Trophoblast cell (in vitro differentiated cells and primary cell): ENCODE results near the gene IQGAP1.

Source experiments
- DNase-seq, 2 donors: peaks; one replicate each; pipeline ENCODE4 v3.0.0-alpha.2; 2016
- H2AFZ ChIP-seq: 2 replicates; pipeline ENCODE4 v1.6.1; 2013; ENCODE audit warnings: low read length, moderate library complexity, mild to moderate bottlenecking; ENCODE audit not compliant: insufficient read depth, poor library complexity
- H2AK5ac ChIP-seq: 2 replicates; pipeline ENCODE4 v1.6.1; 2013; ENCODE audit warnings: mild to moderate bottlenecking, low read length
- H2BK120ac ChIP-seq: 2 replicates; pipeline ENCODE4 v1.6.1; 2013; ENCODE audit warnings: low read length, mild to moderate bottlenecking, moderate library complexity; ENCODE audit not compliant: insufficient read depth, poor library complexity
- H2BK12ac ChIP-seq: 2 replicates; pipeline ENCODE4 v1.6.1; 2013; ENCODE audit warnings: mild to moderate bottlenecking, low read length, moderate library complexity
- H2BK5ac ChIP-seq: 2 replicates; pipeline ENCODE4 v1.6.1; 2013; ENCODE audit warnings: low read length, low read depth, moderate library complexity, mild to moderate bottlenecking; ENCODE audit not compliant: poor library complexity
- H3K14ac ChIP-seq: 2 replicates; pipeline ENCODE4 v1.6.1; 2013; ENCODE audit warnings: mild to moderate bottlenecking, low read length
- H3K18ac ChIP-seq: 2 replicates; pipeline ENCODE4 v1.6.1; 2013; ENCODE audit warnings: mild to moderate bottlenecking, low read length
- H3K23ac ChIP-seq: 2 replicates; pipeline ENCODE4 v1.6.1; 2013; ENCODE audit warnings: low read length
- H3K27ac ChIP-seq: 2 replicates; pipeline ENCODE4 v1.5.1; 2013; ENCODE audit warnings: low read depth, mild to moderate bottlenecking, inconsistent platforms, low read length, moderate library complexity
- H3K27me3 ChIP-seq: 2 replicates; pipeline ENCODE4 v1.6.1; 2013; ENCODE audit warnings: inconsistent platforms, mild to moderate bottlenecking, low read length, moderate library complexity; ENCODE audit not compliant: insufficient read depth
- H3K36me3 ChIP-seq, 2 experiments: 1 replicate in 1 of 2; 2 replicates in 1 of 2; pipeline ENCODE4 v1.6.1; 2013; ENCODE audit warnings: low read length in 2 of 2, mild to moderate bottlenecking in 2 of 2, moderate library complexity in 1 of 2; ENCODE audit not compliant: insufficient read depth in 2 of 2, control insufficient read depth in 1 of 2
- H3K4ac ChIP-seq: 2 replicates; pipeline ENCODE4 v1.6.1; 2013; ENCODE audit warnings: low read depth, mild to moderate bottlenecking, low read length, moderate library complexity
- H3K4me1 ChIP-seq, 2 experiments: 1 replicate in 1 of 2; 2 replicates in 1 of 2; pipeline ENCODE4 v1.6.1; 2013; ENCODE audit warnings: low read length in 2 of 2, mild to moderate bottlenecking in 2 of 2, moderate library complexity in 1 of 2; ENCODE audit not compliant: insufficient read depth in 2 of 2, control insufficient read depth in 1 of 2
- H3K4me2 ChIP-seq: 2 replicates; pipeline ENCODE4 v1.6.1; 2013; ENCODE audit warnings: inconsistent platforms, mild to moderate bottlenecking, low read length, moderate library complexity
- H3K4me3 ChIP-seq: 2 replicates; pipeline ENCODE4 v1.5.1; 2013; ENCODE audit warnings: mild to moderate bottlenecking, low read depth, low read length, inconsistent platforms
- H3K79me1 ChIP-seq: one replicate; pipeline ENCODE4 v1.6.1; 2013; ENCODE audit warnings: low read length
- H3K79me2 ChIP-seq: 2 replicates; pipeline ENCODE4 v1.6.1; 2013; ENCODE audit warnings: low read length, mild to moderate bottlenecking; ENCODE audit not compliant: control insufficient read depth, insufficient read depth, poor library complexity
- H3K9ac ChIP-seq: 2 replicates; pipeline ENCODE4 v1.6.1; 2013; ENCODE audit warnings: mild to moderate bottlenecking, low read length
- H3K9me3 ChIP-seq: 2 replicates; pipeline ENCODE4 v1.6.1; 2013; ENCODE audit warnings: low read depth, mild to moderate bottlenecking, control low read depth, inconsistent platforms, low read length; ENCODE audit not compliant: insufficient read depth
- H4K12ac ChIP-seq: 2 replicates; pipeline ENCODE4 v1.6.1; 2013; ENCODE audit warnings: low read depth, mild to moderate bottlenecking, low read length, moderate library complexity
- H4K8ac ChIP-seq: 2 replicates; pipeline ENCODE4 v1.6.1; 2013; ENCODE audit warnings: low read depth, mild to moderate bottlenecking, low read length, moderate library complexity
- H4K91ac ChIP-seq: one replicate; pipeline ENCODE4 v1.6.1; 2013; ENCODE audit warnings: low read depth, mild to moderate bottlenecking, low read length, moderate library complexity
- WGBS: extraction: QIAGEN DNeasy Blood & Tissue Kit; methylation state at CpG from one replicate; pipeline ENCODE4 v1.1.7; 2013; ENCODE audit warnings: missing lambda C conversion rate; ENCODE audit not compliant: insufficient read length, insufficient coverage; ENCODE audit errors: extremely low coverage; 5-methylcytosine and 5-hydroxymethylcytosine counted together

IQGAP1 gene

GRCh38 chr15:90422043-90422442, 34.0 kb downstream of the IQGAP1 start:
- H3K27ac ChIP-seq, result no peak overlapping the region
- no peak overlapping the region for H2BK120ac ChIP-seq
- H2AK5ac ChIP-seq, result no peak overlapping the region
- no peak overlapping the region for H2BK12ac ChIP-seq
- WGBS, result no CpG with 5 or more reads among the region's 2 CpGs
- H3K4me1 ChIP-seq, result peaks cover 3 to 10% of the 10 kb centered on the region in 2 experiments
- H3K18ac ChIP-seq, result no peak overlapping the region
- no peaks in the 10 kb centered on the region for H3K79me1 ChIP-seq
- peaks cover 22% of the 10 kb centered on the region for H3K79me2 ChIP-seq
- peaks cover 0 to 3% of the 10 kb centered on the region in 2 experiments for H3K36me3 ChIP-seq
- H3K4me2 ChIP-seq, result no peak overlapping the region
- no peak for DNase-seq
- no peak overlapping the region for H2BK5ac ChIP-seq
- no peak overlapping the region for H4K12ac ChIP-seq
- no peak overlapping the region for H3K4me3 ChIP-seq
- no peak overlapping the region for H3K9ac ChIP-seq
- H4K91ac ChIP-seq, result no peak overlapping the region
- no peak overlapping the region for H3K14ac ChIP-seq
- no peaks in the 10 kb centered on the region for H3K27me3 ChIP-seq
- no peak overlapping the region for H2AFZ ChIP-seq
- H3K23ac ChIP-seq, result no peak overlapping the region
- H3K4ac ChIP-seq, result no peak overlapping the region
- no peaks in the 10 kb centered on the region for H3K9me3 ChIP-seq
- H4K8ac ChIP-seq, result no peak overlapping the region

GRCh38 chr15:90422936-90423335, 34.9 kb downstream of the IQGAP1 start:
- no CpG with 5 or more reads among the region's 3 CpGs for WGBS
- peaks cover 3 to 10% of the 10 kb centered on the region in 2 experiments for H3K4me1 ChIP-seq

GRCh38 chr15:90423801-90424319, 35.8 kb downstream of the IQGAP1 start:
- Histone ChIP-seq H3K36me3 (peaks cover 7 to 10% of the 10 kb centered on the region in 2 experiments), H3K23ac (no peak overlapping the region), H3K79me1 (no peaks in the 10 kb centered on the region), H2AFZ (no peak overlapping the region), H3K9ac (no peak overlapping the region), H2AK5ac (no peak overlapping the region), H2BK5ac (no peak overlapping the region), H3K4ac (no peak overlapping the region), H3K4me2 (no peak overlapping the region), H4K91ac (no peak overlapping the region), H3K14ac (no peak overlapping the region), H4K8ac (no peak overlapping the region), H2BK12ac (no peak overlapping the region), H4K12ac (no peak overlapping the region), H3K9me3 (no peaks in the 10 kb centered on the region), H3K27ac (no peak overlapping the region), H3K27me3 (no peaks in the 10 kb centered on the region), H2BK120ac (no peak overlapping the region), H3K18ac (no peak overlapping the region), H3K4me3 (no peak overlapping the region), H3K79me2 (peaks cover 17% of the 10 kb centered on the region), H3K4me1 (peaks cover 3 to 10% of the 10 kb centered on the region in 2 experiments)
- no CpG with 5 or more reads among the region's 4 CpGs for WGBS
- no peak for DNase-seq

More at GRCh38 chr15:90422936-90423335, 34.9 kb downstream of the IQGAP1 start:
- no peaks in the 10 kb centered on the region for H3K9me3 ChIP-seq
- no peak overlapping the region for H2AFZ ChIP-seq
- H3K79me2 ChIP-seq, result peaks cover 22% of the 10 kb centered on the region
- H2AK5ac ChIP-seq, result no peak overlapping the region
- H2BK5ac ChIP-seq, result no peak overlapping the region
- no peak overlapping the region for H3K9ac ChIP-seq
- peak overlapping the region; percentile 98 for H3K4ac ChIP-seq
- DNase-seq, result no peak
- H4K12ac ChIP-seq, result no peak overlapping the region
- no peak overlapping the region for H3K4me3 ChIP-seq
- no peaks in the 10 kb centered on the region for H3K27me3 ChIP-seq
- H2BK120ac ChIP-seq, result no peak overlapping the region
- peaks cover 3 to 9% of the 10 kb centered on the region in 2 experiments for H3K36me3 ChIP-seq
- no peak overlapping the region for H3K4me2 ChIP-seq
- H4K91ac ChIP-seq, result no peak overlapping the region
- H3K23ac ChIP-seq, result no peak overlapping the region
- no peak overlapping the region for H4K8ac ChIP-seq
- no peak overlapping the region for H2BK12ac ChIP-seq
- no peak overlapping the region for H3K18ac ChIP-seq
- H3K27ac ChIP-seq, result no peak overlapping the region
- no peak overlapping the region for H3K14ac ChIP-seq
- no peaks in the 10 kb centered on the region for H3K79me1 ChIP-seq

- H3K79me2 ChIP-seq, result peaks cover 10% of the 10 kb centered on the region
- no CpG with 5 or more reads among the region's 2 CpGs for WGBS
- H3K9ac ChIP-seq, result no peak overlapping the region
- no peak overlapping the region for H4K12ac ChIP-seq
- no peak overlapping the region for H4K8ac ChIP-seq
- DNase-seq, result no peak
- no peak overlapping the region for H2BK5ac ChIP-seq
- no peak overlapping the region for H2AK5ac ChIP-seq
- H3K23ac ChIP-seq, result no peak overlapping the region
- H2AFZ ChIP-seq, result no peak overlapping the region
- no peak overlapping the region for H3K4me2 ChIP-seq
- peaks cover 7 to 10% of the 10 kb centered on the region in 2 experiments for H3K36me3 ChIP-seq
- peaks cover under 1 to 8% of the 10 kb centered on the region in 2 experiments for H3K4me1 ChIP-seq
- no peak overlapping the region for H3K4me3 ChIP-seq
- no peak overlapping the region for H3K18ac ChIP-seq
- H4K91ac ChIP-seq, result no peak overlapping the region
- no peaks in the 10 kb centered on the region for H3K9me3 ChIP-seq
- no peak overlapping the region for H3K14ac ChIP-seq
- H2BK12ac ChIP-seq, result no peak overlapping the region
- no peaks in the 10 kb centered on the region for H3K27me3 ChIP-seq
- no peak overlapping the region for H3K27ac ChIP-seq
- peak overlapping the region; percentile 72 for H3K4ac ChIP-seq
- no peaks in the 10 kb centered on the region for H3K79me1 ChIP-seq
- no peak overlapping the region for H2BK120ac ChIP-seq
Measured at GRCh38 chr15:90425726-90426346, 37.8 kb downstream of the IQGAP1 start.
